ENCODE results near the gene PRKCH. TPM values are rescaled to one million over a fixed set of nuclear protein-coding genes. Genes with fewer than 3 reads are reported as not detected.
"Not testable (repeated sequence)": the region's sequence is repeated elsewhere in the genome, so short reads cannot be mapped to it uniquely, and the experiment has no call there.

Gene PRKCH
- total RNA-seq, 1 experiment from 2014 or later: 2.3 TPM

DNA sequence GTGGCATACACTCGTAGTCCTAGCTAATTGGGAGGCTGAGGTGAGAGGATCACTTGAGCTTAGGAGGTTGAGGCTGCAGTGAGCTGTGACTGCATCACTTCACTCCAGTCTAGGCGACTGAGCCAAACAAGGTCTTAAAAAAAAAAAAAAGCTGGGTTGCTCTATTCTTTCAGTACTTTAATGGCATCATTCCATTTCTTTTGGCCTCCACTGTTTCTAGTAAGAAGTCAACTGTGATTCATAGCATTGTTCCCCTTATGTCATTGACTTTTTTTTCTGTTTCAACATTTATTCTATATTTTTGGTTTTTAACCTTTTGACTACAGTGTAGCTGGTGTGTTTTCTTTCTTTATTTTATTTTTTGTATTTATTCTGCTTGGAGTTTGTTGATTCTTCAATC, 16.7 kb upstream of the PRKCH start:
- no peak for DNase-seq (ENCODE audit: extremely low read depth, low read depth)

DNA sequence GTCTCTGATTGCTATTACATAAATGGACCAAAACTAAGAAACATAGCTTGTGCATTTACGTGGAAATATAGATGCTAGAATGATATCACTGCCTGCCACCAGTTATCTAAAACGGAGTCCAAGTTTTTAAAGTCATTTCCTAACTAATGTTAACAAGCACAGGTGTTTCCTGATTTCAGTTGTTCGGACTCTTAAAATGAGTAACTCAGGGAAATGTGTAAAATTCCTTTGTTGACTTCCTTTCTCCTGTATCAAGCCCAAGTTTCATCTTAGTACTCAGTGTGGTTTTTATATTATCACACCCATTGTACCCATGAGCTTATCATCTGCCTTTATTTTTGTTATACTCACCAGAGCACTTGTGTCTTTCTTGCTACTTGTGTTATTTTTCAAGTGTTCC, 13.2 kb upstream of the PRKCH start:
- DNase-seq (ENCODE audit: extremely low read depth, low read depth): no peak

DNA sequence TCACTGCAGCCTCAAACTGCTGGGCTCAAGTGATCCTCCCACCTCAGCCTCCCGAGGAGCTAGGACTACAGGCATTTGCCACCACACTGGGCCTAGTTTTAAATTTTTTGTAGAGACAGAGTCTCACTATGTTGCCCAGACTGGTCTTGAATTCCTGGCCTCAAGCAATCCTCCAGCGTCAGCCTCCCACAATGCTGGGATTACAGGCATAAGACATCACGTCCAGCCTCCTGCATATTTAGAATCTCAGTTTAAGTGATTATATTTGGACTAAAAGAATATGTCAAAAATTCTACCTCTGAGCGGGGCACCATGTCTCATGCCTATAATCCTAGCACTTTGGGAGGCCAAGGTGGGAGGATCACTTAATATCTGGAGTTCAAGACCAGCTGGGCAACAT, 12.7 kb upstream of the PRKCH start:
- not testable (repeated sequence) for DNase-seq (ENCODE audit: extremely low read depth, low read depth)

DNA sequence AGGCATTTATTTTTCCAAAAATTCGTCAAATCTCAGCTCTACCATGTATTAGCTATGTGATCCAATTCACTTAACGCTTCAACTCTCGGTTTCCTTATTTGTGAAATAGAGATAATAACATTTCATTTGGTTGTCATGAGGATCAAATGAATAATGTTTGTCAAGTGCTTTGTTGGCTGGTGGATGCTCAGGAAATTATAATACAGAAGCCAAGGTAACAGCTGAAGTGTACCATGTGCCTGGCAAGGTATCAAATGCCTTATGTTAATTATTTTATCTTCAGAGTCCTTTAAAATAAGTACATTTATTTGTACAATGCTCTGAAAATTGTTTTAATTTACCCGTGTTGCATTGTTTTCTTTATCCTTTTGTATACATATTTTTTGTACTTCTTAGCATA, 6.1 kb upstream of the PRKCH start:
- no peak for DNase-seq (ENCODE audit: extremely low read depth, low read depth)

DNA sequence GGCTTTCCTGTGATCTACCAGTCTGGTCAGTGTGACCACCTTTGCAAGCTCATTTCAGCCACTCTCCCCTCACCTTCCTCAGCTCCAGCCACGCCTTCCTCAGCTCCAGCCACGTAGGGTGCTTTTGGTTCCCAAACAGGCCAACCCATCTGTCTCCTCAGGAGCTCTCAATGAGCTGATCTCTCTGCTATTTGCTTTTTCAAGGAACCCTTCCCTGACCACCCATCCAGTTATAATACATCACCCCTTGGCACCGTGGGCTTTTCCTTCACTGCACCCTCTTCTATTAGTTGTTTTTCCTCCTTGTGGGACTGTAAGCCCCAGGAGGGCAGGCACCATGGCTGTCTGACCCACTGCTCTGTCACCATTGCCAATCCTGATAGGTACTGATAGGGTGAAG, 2.3 kb upstream of the PRKCH start:
- DNase-seq (ENCODE audit: extremely low read depth, low read depth): no peak

DNA sequence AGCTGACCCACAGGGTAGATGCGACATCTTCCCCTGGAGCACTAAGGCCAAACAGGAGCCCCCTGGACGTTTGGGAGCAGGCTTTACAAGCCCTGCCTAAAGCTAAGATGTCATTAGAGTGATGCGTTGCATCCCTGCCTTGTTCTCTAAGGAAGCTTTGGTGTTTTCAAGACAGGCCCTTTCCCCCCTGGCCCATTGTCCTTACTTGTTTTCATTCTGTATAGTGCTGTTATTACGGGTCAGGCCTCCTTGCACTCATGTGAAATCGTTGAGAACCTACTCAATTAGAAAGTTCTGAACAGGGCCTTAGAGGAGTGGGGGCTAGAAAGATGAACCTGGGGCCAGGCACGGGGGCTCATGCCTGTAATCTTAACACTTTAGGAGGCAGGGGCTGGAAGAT, 1.7 kb upstream of the PRKCH start:
- no peak for DNase-seq (ENCODE audit: extremely low read depth, low read depth)

DNA sequence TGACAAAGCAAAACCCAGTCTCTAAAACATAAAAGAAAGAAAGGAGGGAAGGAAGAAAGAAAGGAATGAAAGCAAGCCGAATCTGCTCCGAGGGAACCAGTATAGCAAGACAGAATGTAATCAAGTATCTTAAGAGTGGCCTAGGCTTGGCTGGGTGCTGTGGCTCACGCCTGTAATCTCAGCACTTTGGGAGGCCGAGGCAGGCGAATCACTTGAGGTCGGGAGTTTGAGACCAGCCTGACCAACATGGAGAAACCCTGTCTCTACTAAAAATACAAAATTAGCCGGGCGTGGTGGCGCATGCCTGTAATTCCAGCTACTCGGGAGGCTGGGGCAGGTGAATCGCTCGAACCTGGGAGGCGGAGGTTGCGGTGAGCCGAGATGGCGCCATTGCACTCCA, 1.2 kb upstream of the PRKCH start:
- not testable (repeated sequence) for DNase-seq (ENCODE audit: extremely low read depth, low read depth)

DNA sequence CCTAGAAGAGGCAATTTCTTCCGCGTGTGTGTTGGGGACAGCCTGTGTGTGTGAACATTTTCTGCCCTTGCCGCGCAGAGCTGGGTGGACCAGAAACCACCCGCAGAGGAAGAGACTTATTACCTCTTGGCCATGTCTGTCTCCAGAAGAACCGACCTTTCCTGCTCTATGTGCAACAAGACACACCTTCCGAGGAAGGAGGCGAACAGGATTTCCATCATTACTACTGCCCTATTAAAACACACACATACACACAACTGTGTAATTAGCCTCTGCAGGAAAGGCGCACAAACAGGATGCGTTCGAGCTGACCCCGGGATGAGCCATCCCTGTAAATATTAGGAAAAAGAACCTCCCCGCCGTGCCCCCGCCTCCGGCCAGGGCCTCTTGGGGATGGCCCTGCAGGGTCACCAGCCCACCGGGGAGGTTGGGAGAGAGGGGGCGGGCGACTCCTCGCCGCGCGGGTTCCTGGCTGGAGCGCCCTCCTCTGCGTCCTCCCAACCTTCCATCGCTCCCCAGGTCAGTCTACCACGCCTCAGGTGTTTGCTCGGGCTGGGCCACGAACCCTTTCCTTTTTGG, 484 bp upstream of the PRKCH start:
- no peak for DNase-seq (ENCODE audit: extremely low read depth, low read depth)

DNA sequence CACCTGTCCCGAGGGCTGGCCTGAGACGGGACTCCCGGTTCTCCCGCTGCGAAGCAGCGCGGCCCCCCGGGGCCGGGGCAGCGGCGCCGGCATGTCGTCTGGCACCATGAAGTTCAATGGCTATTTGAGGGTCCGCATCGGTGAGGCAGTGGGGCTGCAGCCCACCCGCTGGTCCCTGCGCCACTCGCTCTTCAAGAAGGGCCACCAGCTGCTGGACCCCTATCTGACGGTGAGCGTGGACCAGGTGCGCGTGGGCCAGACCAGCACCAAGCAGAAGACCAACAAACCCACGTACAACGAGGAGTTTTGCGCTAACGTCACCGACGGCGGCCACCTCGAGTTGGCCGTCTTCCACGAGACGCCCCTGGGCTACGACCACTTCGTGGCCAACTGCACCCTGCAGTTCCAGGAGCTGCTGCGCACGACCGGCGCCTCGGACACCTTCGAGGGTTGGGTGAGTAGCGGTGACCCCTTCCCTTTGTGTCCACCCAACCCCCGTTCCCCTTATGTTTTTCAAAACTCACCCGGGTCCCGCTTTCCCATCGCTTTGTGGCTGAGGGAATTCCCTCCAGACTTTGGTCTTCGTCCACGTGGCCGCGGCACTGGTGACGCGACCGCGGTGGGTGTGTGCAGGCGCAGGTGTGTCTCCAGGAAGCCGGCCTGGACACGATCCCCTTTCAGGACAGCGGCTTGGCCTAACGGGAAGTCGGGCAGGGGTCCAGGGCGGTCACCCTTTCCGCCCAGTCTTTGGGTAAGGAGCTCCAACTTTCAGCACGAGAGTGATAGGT, 826 bp downstream of the PRKCH start:
- no peak for DNase-seq (ENCODE audit: extremely low read depth, low read depth)

DNA sequence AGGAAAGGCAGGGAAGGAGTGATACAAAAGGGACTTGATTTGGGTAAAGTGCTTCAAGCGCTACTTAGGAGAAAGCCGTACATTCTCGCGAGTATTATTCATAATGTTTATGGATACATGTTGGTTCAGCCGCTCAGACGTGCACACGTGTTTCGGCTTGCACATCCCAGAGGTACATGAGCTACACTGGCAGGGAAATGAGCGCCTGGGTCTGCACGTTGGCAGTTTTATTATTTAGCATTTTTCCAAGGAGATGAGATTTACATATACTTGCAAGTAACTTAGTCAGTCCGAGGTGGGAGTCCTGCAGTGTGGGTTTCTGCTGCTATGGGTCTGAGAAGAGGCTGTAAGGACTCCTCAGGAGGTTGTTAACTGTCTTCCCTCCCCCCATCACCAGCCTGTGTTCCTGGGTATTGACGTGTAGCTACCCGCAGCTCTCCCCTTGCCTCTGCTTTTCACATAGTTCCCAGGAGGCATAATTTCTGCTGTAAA, 1.5 kb downstream of the PRKCH start:
- no peak for DNase-seq (ENCODE audit: extremely low read depth, low read depth)

DNA sequence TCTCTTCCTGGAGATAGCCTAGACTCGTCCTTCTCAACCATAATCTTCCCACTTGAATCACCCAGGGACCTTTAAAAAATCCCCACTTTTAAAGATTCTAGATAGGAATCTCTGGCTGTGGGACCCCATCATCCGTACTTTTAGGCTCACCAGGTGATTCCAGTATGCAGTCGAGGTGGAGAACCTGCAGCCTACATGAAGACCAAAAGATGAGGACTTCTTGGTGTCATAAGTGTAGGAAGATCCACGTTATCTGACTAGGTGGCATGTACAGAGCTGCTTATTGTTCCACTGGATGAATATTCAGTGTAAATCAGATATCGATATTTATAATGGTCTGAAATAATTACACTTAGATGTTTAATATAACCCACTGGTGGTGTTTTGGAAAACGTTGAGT, 2.6 kb downstream of the PRKCH start:
- no peak for DNase-seq (ENCODE audit: extremely low read depth, low read depth)

DNA sequence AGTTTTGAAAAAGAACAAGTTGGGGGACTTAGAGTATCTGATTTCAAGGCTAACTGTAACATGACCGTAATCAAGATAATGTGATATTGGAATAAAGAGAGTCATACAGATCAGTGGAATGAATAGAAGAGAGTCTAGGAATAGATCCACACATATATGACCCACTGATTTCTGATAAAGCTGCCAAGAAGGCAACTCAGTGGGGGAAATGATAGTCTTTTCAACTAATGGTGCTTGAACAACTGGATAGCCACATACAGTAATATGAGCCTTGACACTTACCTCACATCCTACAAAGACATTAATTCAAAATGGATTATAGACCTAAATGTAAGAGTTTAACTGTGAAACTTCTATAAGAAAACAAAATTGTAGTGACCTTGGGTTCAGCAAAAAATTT, 3.8 kb downstream of the PRKCH start:
- no peak for DNase-seq (ENCODE audit: extremely low read depth, low read depth)

DNA sequence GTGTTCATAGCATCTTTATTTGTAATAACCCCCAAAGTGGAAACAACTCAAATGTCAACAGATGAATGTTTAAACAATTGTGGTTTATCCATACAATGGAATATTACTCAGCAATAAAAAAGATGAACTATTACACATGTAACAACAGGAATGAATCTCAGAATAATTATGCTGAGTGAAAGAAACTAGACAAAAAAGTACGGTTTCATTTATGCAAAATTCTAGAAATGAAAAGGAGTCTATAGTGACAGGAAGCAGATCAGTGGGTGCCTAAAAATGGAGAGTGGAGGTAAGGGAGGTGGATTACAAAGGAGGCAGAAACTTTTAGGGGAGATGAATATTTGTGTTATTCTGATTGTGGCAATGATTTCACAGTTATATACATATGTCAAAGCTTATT, 4.8 kb downstream of the PRKCH start:
- DNase-seq (ENCODE audit: extremely low read depth, low read depth): no peak

DNA sequence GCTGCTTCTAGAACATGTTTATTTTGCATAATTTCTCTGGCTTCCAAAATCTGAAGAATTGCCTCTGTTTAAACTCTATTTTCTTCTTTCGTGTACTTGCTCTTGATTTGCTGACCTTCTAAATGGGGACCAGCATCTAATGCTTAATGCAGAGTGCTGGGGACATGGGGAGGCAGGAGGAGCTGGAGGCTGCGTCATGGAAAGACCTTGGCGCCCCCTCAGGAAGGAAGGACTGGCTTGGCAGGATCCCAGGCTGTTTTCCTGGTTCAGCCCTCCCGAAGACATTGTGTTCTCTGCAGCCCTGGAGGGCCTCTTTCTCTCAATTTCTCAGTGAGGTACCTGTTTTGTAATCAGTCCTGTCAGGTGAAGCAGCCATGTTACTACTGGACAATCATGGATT, 5.5 kb downstream of the PRKCH start:
- DNase-seq (ENCODE audit: extremely low read depth, low read depth): no peak

DNA sequence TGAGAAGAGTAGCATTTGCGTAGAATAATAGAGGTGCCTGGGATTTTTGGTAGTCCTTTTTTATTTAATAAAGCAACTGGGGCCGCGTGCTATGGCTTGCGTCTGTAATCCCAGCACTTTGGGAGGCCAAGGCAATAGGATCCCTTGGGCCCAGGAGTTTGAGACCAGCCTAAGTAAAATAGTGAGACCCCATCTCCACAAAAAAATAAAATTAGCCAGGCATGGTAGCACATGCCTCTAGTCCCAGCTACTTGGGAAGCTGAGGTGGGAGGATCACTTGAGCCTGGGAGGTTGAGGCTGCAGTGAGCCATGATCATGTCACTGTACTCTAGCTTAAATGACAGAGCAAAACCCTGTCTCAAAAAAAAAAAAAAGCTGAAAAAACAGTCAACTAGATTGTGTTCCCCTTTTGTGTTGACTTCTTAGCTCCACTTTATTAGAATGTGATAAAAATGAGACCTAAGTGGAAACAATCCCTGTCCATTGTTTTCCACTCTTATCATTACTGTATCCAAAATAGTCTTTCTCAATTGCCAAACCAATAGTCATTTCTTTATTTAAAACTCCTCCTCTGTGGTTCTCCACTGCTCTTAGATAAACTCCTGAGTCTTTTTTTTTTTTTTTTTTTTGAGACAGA, 7.4 kb downstream of the PRKCH start:
- DNase-seq (ENCODE audit: extremely low read depth, low read depth): no peak

DNA sequence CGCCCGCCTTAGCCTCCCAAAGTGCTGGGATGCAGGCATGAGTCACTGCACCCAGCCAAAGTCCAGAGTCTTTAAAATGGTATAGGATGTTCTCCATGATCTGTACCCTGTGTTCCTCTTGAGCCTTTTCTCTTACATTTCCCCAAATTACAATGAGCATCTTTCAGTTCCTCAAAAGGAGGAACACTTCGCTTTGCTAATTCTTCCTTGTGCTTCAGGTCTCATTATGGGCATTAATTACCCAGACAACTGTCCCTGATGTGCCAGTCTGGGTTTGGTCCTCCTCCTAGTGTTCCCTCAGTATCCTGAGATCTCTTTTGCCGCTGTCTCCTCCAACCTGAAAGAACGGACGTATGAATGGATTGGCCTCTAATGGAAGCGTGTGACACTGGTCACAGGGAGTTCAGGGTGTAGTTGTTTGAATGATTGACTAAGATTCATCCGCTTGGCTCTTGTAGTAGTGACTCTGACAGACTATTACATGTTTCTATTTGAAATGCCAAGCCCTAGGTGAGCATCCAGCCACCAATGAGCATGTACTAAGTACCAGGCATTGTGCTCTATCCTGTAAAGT, 8.2 kb downstream of the PRKCH start:
- no peak for DNase-seq (ENCODE audit: extremely low read depth, low read depth)

DNA sequence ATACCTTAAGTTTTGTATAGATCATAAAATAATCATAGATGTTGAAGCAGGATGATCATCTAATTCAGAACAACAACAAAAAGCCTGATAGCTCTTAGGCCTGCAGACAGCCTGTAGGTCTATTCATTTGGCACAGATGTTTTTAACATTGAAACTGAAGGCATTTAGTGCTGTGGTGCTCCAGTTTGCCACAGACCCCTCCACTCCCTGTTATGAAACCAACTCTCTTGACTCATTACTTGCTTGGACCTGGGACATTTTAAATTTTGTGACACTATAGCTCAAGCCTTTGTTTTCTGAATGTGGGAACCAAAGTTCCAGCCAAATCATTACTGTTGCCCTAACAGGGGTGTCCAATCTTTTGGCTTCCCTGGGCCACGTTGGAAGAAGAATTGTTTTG, 9.1 kb downstream of the PRKCH start:
- DNase-seq (ENCODE audit: extremely low read depth, low read depth): no peak

DNA sequence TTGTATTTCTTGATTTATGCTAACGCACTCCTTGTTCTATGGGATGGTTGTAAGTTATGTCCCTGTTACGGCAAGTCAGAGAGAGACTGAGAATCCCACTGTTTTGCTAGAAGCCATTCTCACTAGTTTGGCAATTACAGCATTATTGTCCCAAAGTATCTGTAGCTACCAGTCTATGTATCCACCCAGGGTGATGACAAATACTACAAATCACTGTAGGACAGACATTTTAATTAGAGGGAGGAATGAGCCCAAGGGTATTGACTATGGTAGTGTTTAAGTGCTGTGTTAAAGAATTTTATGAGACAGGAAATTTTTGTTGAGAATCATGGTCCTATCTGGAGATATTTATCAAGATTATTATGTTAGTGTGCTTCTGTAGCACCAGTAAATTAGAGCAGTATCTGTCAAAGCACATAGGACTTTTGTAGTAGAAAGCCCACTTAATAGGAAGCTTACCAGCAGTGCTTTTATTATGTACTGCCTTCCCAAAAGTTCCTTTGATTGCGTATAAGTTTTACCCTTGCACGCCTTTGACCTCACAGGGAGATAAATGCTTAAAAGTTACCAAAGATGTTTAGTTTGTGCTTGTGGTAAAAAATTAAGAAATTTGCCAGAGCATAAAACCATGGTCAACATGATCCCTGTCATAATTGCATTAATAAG, 10.7 kb downstream of the PRKCH start:
- DNase-seq (ENCODE audit: extremely low read depth, low read depth): no peak

DNA sequence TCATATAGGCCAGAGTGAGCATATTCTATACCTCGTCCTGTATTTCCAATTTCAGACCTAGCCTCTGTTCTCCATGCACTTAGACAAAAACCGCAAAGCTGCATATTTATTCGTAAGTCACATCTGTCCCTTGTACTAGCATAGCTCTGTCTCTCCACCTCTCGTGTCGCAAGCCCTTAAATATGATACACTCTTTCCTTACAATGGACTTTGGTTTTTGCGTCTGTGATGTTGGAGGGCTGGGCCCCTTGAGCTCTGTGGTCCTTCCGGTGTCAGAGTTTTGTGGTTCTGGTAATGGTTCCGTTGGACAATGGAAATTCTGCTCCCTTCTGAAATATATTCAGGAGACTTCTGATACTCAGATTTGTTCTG, 11.3 kb downstream of the PRKCH start:
- DNase-seq (ENCODE audit: extremely low read depth, low read depth): no peak

DNA sequence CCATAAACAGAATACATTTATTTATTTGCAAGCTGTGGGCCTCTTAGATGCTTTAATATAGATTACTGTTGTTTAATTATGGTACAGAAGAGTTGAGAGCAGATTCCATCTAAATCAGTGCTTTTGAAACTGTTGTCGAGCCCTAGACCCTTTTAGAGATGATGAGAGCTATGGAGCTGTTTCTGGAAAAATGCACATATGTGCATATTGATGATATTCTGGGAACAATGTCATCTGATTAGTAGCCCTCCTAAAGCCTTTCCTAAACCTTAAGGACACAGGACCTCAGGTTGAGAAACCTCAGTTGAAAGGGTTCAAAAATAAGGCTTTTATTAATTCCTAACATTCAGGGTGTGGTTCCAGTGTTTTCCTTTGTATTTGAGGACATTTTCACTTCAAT, 11.7 kb downstream of the PRKCH start:
- DNase-seq (ENCODE audit: extremely low read depth, low read depth): no peak

DNA sequence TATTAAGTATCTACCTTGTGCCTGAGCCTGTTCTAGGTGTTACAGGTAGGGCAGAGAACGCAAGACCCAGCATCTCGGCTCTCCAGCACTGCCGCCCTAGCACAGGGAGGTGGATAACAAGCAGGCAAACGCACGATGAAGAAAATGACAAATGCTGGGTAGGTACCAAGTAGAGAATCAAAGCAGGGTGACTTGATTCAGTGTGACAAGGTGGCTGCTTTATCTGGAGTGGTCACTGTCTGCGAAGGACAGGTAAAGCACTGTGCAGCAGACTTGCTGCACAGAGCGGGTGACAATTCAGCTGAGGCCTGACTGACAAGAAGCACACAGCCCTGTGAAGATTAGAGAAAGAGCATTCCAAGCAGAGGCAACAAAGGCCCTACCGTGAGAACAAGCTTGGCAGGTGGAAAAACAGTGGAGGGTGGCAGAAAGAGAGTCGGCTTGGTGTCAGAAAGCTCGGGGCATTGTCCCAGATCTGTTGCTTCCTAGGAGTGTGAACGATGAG, 12.9 kb downstream of the PRKCH start:
- no peak for DNase-seq (ENCODE audit: extremely low read depth, low read depth)
